ENCODE data around the gene ZIC1.

The ZIC1 gene

GRCh38 chr3:147370349-147370748 is 38.8 kb upstream of the ZIC1 start:
- DNase-seq (ENCODE audit: low read depth) = no peak
- TF ChIP-seq, protein P1, sequence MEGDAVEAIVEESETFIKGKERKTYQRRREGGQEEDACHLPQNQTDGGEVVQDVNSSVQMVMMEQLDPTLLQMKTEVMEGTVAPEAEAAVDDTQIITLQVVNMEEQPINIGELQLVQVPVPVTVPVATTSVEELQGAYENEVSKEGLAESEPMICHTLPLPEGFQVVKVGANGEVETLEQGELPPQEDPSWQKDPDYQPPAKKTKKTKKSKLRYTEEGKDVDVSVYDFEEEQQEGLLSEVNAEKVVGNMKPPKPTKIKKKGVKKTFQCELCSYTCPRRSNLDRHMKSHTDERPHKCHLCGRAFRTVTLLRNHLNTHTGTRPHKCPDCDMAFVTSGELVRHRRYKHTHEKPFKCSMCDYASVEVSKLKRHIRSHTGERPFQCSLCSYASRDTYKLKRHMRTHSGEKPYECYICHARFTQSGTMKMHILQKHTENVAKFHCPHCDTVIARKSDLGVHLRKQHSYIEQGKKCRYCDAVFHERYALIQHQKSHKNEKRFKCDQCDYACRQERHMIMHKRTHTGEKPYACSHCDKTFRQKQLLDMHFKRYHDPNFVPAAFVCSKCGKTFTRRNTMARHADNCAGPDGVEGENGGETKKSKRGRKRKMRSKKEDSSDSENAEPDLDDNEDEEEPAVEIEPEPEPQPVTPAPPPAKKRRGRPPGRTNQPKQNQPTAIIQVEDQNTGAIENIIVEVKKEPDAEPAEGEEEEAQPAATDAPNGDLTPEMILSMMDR (conservative IDR thresholded peaks at IDR 0.05; ENCODE audit: control insufficient read depth, insufficient read depth, low read depth, low read length) = no peak
- H3K4me3 ChIP-seq (ENCODE audit: control insufficient read depth, low read depth, low read length) = no peak overlapping the region

GRCh38 chr3:147371140-147371539 is 38.0 kb upstream of the ZIC1 start:
- no peak for DNase-seq (ENCODE audit: low read depth)
- H3K4me3 ChIP-seq (ENCODE audit: control insufficient read depth, low read depth, low read length) = no peak overlapping the region
- TF ChIP-seq, protein P1 (conservative IDR thresholded peaks at IDR 0.05; ENCODE audit: control insufficient read depth, insufficient read depth, low read depth, low read length) = no peak

GRCh38 chr3:147371771-147372340 is 37.3 kb upstream of the ZIC1 start:
- TF ChIP-seq, protein P1 (conservative IDR thresholded peaks at IDR 0.05; ENCODE audit: control insufficient read depth, insufficient read depth, low read depth, low read length) = no peak
- DNase-seq (ENCODE audit: low read depth) = no peak
- no peak overlapping the region for H3K4me3 ChIP-seq (ENCODE audit: control insufficient read depth, low read depth, low read length)

DNA sequence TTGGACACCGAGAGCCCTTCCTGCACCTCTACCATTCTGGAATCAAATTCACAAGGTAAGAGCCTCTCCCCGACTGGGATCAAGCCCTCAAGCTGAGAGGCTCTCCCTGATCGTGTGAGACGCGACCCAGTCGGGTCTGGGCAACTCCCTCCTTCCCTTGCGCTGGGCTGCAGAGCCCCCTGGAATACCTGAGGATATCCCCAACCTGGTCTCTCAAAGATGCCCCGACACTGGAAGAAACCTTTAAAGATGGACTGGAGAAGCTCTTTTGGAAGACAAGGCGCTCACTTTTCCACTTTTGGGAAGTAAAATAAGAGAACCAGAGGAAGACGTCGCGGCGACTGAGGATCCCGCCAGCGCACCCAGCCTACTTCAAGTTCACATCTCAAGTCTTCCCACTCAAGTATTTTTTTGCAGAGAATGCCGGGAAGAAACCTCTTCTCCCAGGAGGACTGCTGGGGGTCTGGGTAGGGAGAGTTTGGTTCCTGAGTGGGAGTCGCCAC is 36.6 kb upstream of the ZIC1 start:
- TF ChIP-seq, protein P1 (conservative IDR thresholded peaks at IDR 0.05; ENCODE audit: control insufficient read depth, insufficient read depth, low read depth, low read length) = no peak
- no peak for DNase-seq (ENCODE audit: low read depth)
- H3K4me3 ChIP-seq (ENCODE audit: control insufficient read depth, low read depth, low read length) = no peak overlapping the region

GRCh38 chr3:147373301-147373700 is 35.9 kb upstream of the ZIC1 start:
- no peak overlapping the region for H3K4me3 ChIP-seq (ENCODE audit: control insufficient read depth, low read depth, low read length)
- TF ChIP-seq, protein P1 (conservative IDR thresholded peaks at IDR 0.05; ENCODE audit: control insufficient read depth, insufficient read depth, low read depth, low read length) = no peak
- DNase-seq (ENCODE audit: low read depth) = no peak

DNA sequence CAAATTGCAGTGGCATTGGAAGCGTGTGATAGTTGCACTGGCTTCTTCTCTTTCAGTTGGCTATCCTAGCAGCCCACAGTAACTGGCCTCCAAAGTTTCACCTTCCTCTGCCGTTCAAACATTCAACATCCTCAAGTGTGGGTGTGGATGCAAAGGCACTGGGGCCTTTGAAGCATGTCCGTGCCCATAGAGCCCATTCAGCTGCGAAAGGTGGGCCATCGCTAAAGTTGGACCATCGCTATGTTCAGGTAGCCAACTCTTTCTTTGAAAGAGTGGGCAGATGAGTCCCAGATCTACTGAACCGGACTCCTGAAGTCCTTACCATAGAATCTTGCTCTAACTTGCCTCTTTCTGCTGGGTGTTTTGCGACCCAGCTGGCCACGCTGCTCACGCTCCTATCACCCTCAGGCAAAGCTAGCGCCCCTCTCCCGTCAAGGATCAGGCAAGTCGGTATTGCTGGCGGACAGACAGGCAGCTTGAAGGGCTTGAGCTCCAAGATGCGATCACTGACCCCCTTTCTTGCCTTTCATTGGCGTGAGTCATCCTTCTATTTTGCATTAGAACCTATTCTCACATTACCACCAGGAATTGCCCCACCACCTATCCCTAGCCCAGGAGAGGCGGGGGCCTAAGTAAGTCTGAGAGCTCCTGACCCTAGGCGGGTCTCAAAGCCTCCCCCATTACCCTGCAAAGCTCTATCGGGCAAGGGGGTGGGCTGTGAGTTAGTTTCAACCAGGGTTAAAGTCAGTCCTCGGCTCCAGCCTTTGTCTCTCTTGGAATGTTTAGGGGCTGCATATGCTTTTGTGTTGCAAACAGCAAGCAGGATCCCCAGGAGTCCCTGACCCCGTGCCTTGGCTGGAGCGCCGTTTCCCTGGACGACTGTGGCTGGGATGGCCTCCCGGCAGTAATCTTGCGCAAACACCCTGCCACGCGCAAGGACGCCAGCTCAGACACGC is 31.5 kb upstream of the ZIC1 start:
- H3K4me3 ChIP-seq (ENCODE audit: control insufficient read depth, low read depth, low read length) = no peak overlapping the region
- TF ChIP-seq, protein P1 (conservative IDR thresholded peaks at IDR 0.05; ENCODE audit: control insufficient read depth, insufficient read depth, low read depth, low read length) = no peak
- DNase-seq (ENCODE audit: low read depth) = no peak

Data from fibroblast of mammary gland (primary cell).